Measurements from ENCODE around the gene CDKN2AIPNL. TPM values are rescaled to one million over a fixed set of nuclear protein-coding genes. Genes with fewer than 3 reads are reported as not detected.
A peak's percentile ranks its signal among the peaks of the same experiment; 100 is the strongest.

The CDKN2AIPNL gene
- total and polyA plus RNA-seq, 2 of the 13 experiments (the other 11 are each of a cell fraction or from before 2014, with no cell fraction given), result 17.4 to 46.5 TPM

GRCh38 chr5:134370871-134371833 lies 40.5 kb downstream of the CDKN2AIPNL start, which contains the start of gene UBE2B (continued):
- TF ChIP-seq ZNF609 (CRISPR knock-in tag; IDR thresholded peaks at IDR 0.05; ENCODE audit: borderline replicate concordance) (peak; percentile 58; the same call in 1 of the 2 replicates), ZNF335 (CRISPR knock-in tag; IDR thresholded peaks at IDR 0.05) (peak; percentile 72; the same call in 1 of the 2 replicates), ZNF260 (CRISPR knock-in tag; IDR thresholded peaks at IDR 0.05; ENCODE audit: borderline replicate concordance, low read depth) (no peak), MTA1 (CRISPR knock-in tag; IDR thresholded peaks at IDR 0.05; ENCODE audit: borderline replicate concordance) (peak; percentile 61; the same call in 1 of the 2 replicates), TBP (CRISPR knock-in tag; IDR thresholded peaks at IDR 0.05) (no peak), ZNF138 (CRISPR knock-in tag; IDR thresholded peaks at IDR 0.05; ENCODE audit: low read depth) (0 out of 2 replicates have a peak, but pooled peaks have one; percentile 90), ZNF253 (CRISPR knock-in tag; IDR thresholded peaks at IDR 0.05; ENCODE audit: borderline replicate concordance) (peak; percentile 88; the same call in 1 of the 2 replicates), NR2C2 (CRISPR knock-in tag; IDR thresholded peaks at IDR 0.05; ENCODE audit: borderline replicate concordance) (peak; percentile 75; the same call in 1 of the 2 replicates), ZEB1 (IDR thresholded peaks at IDR 0.05; ENCODE audit: insufficient replicate concordance, low read depth) (no peak), ZNF746 (CRISPR knock-in tag; IDR thresholded peaks at IDR 0.05) (peak; percentile 85), ZNF44 (CRISPR knock-in tag; IDR thresholded peaks at IDR 0.05) (no peak), UBTF (CRISPR knock-in tag; IDR thresholded peaks at IDR 0.05) (peak; percentile 60), ZNF543 (CRISPR knock-in tag; IDR thresholded peaks at IDR 0.05) (peak; percentile 33; the same call in 1 of the 2 replicates), HMG20A (CRISPR knock-in tag; IDR thresholded peaks at IDR 0.05; ENCODE audit: borderline replicate concordance) (peak; percentile 50; the same call in 1 of the 2 replicates)
- TF ChIP-seq, protein P1, sequence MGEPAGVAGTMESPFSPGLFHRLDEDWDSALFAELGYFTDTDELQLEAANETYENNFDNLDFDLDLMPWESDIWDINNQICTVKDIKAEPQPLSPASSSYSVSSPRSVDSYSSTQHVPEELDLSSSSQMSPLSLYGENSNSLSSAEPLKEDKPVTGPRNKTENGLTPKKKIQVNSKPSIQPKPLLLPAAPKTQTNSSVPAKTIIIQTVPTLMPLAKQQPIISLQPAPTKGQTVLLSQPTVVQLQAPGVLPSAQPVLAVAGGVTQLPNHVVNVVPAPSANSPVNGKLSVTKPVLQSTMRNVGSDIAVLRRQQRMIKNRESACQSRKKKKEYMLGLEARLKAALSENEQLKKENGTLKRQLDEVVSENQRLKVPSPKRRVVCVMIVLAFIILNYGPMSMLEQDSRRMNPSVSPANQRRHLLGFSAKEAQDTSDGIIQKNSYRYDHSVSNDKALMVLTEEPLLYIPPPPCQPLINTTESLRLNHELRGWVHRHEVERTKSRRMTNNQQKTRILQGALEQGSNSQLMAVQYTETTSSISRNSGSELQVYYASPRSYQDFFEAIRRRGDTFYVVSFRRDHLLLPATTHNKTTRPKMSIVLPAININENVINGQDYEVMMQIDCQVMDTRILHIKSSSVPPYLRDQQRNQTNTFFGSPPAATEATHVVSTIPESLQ (CRISPR knock-in tag; conservative IDR thresholded peaks at IDR 0.05), result 0 out of 2 replicates have a peak, but pooled peaks have one; percentile 96
- TF ChIP-seq, protein P2, sequence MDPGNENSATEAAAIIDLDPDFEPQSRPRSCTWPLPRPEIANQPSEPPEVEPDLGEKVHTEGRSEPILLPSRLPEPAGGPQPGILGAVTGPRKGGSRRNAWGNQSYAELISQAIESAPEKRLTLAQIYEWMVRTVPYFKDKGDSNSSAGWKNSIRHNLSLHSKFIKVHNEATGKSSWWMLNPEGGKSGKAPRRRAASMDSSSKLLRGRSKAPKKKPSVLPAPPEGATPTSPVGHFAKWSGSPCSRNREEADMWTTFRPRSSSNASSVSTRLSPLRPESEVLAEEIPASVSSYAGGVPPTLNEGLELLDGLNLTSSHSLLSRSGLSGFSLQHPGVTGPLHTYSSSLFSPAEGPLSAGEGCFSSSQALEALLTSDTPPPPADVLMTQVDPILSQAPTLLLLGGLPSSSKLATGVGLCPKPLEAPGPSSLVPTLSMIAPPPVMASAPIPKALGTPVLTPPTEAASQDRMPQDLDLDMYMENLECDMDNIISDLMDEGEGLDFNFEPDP (CRISPR knock-in tag; conservative IDR thresholded peaks at IDR 0.05), result 0 out of 2 replicates have a peak, but pooled peaks have one; percentile 79

All from HepG2 (cell line).